ENCODE data around the gene PAPOLB.

- TF ChIP-seq CTCF (conservative IDR thresholded peaks at IDR 0.05) (no peak), ZFX (IDR thresholded peaks at IDR 0.05) (no peak)
Observed at GRCh38 chr7:4828720-4829383, 33.0 kb downstream of the PAPOLB start.

Data from C4-2B (cell line).